Testis (tissue), 3 donors: ENCODE results near the gene SLC25A45. TPM values are rescaled to one million over a fixed set of nuclear protein-coding genes. Genes with fewer than 3 reads are reported as not detected.

Experiments used
- DNase-seq: peaks from one replicate; pipeline ENCODE4 v3.0.0-alpha.2; 2019
- H3K27ac ChIP-seq, 2 donors: fragments of 200-600 bp; sonication (generic); one replicate each; pipeline ENCODE4 v1.5.1; 2019
- H3K27me3 ChIP-seq: fragments of 200-600 bp; sonication (generic); one replicate; pipeline ENCODE4 v1.5.1; 2019
- H3K36me3 ChIP-seq: fragments of 200-600 bp; sonication (generic); one replicate; pipeline ENCODE4 v1.5.1; 2017; ENCODE audit warnings: low read depth; ENCODE audit errors: missing control alignments
- H3K4me1 ChIP-seq: fragments of 200-600 bp; sonication (generic); one replicate; pipeline ENCODE4 v1.5.1; 2019
- H3K4me3 ChIP-seq, 2 donors: fragments of 200-600 bp; sonication (generic); one replicate each; pipeline ENCODE4 v1.5.1; 2017 to 2019
- H3K9me3 ChIP-seq: fragments of 200-600 bp; sonication (generic); one replicate; pipeline ENCODE4 v1.5.1; 2017
- CTCF ChIP-seq, 3 experiments: fragments of 450-650 bp in 2 of 3; fragments of 200-600 bp in 1 of 3; sonication (generic) in 1 of 3; IDR thresholded peaks; one replicate each; pipeline ENCODE4 v1.5.1; 2016 to 2019; ENCODE audit warnings: antibody characterized with exemption in 3 of 3, mild to moderate bottlenecking in 2 of 3, moderate library complexity in 1 of 3
- POLR2A ChIP-seq: fragments of 450-650 bp; IDR thresholded peaks from one replicate; pipeline ENCODE4 v1.6.1; 2017; ENCODE audit warnings: antibody characterized with exemption, mild to moderate bottlenecking, moderate library complexity
- WGBS, 2 donors: methylation state at CpG; one replicate each; pipeline ENCODE4 v1.1.5; 2018; 5-methylcytosine and 5-hydroxymethylcytosine counted together
- intact Hi-C: fragments of 100-400 bp; cut with DNase I; formaldehyde crosslinking; loops from one replicate; pipeline ENCODE4 v1.15.1; 2023; ENCODE audit warnings: low total_unique reads
- polyA plus RNA-seq: library from polyadenylated mRNA; stranded (reverse); fragments of 350-450 nt; fragmentation: Illumina TruSeq; extraction: RNeasy Lipid Tissue Mini Kit (QIAGEN cat#74804); gene quantifications from one replicate; pipeline ENCODE4 v1.2.3, GENCODE V29; 2014; ENCODE audit warnings: low read depth, low replicate concordance; ENCODE audit not compliant: insufficient read depth
- total RNA-seq, 2 donors: library from RNA; depleted of rRNA; stranded (reverse); fragments of >200 nt; gene quantifications; one replicate each; pipeline ENCODE4 v1.2.3, GENCODE V29; 2016

The SLC25A45 gene
- total and polyA plus RNA-seq, 3 donors from 2014 or later, result 8.0 to 10.6 (median 10.1) TPM

- H3K36me3 ChIP-seq, result no peaks in the 10 kb centered on the region
- H3K4me1 ChIP-seq, result peaks cover 19% of the 10 kb centered on the region
- H3K4me3 ChIP-seq, result peak overlapping the region; percentile 13 to 24
- no peaks in the 10 kb centered on the region for H3K27me3 ChIP-seq
- 45 to 52% methylated on average over 5 to 6 of the region's 6 CpGs for WGBS, 2 donors
- DNase-seq, result no peak
- intact Hi-C loops, result no loop called here
- no peak for TF ChIP-seq POLR2A
- TF ChIP-seq CTCF (IDR thresholded peaks at IDR 0.05), result no peak
- H3K9me3 ChIP-seq, result no peaks in the 10 kb centered on the region
- peak overlapping the region; percentile 93 to 95 for H3K27ac ChIP-seq
Measured at GRCh38 chr11:65381716-65382032, 772 bp downstream of the SLC25A45 start.

- DNase-seq, result no peak
- WGBS, 2 donors, result 80 to 85% methylated on average over 13 to 16 of the region's 16 CpGs
- Histone ChIP-seq H3K9me3 (no peaks in the 10 kb centered on the region), H3K4me3 (no peak overlapping the region), H3K27ac (no peak overlapping the region), H3K27me3 (no peaks in the 10 kb centered on the region), H3K36me3 (no peaks in the 10 kb centered on the region), H3K4me1 (peaks cover 19% of the 10 kb centered on the region)
- no peak for TF ChIP-seq POLR2A
- intact Hi-C loops, result no loop called here
Measured at GRCh38 chr11:65380460-65381119, 1.9 kb downstream of the SLC25A45 start.

- H3K27me3 ChIP-seq, result no peaks in the 10 kb centered on the region
- intact Hi-C loops, result no loop called here
- H3K27ac ChIP-seq, result no peak overlapping the region
- peaks cover 19% of the 10 kb centered on the region for H3K4me1 ChIP-seq
- WGBS, 2 donors, result 84 to 95% methylated on average over 11 to 13 of the region's 13 CpGs
- no peak for TF ChIP-seq POLR2A
- TF ChIP-seq CTCF (IDR thresholded peaks at IDR 0.05), result no peak
- no peaks in the 10 kb centered on the region for H3K36me3 ChIP-seq
- no peak overlapping the region for H3K4me3 ChIP-seq
- DNase-seq, result no peak
- no peaks in the 10 kb centered on the region for H3K9me3 ChIP-seq
Measured at GRCh38 chr11:65379698-65380459, 2.6 kb downstream of the SLC25A45 start.

GRCh38 chr11:65378928-65379638 is 3.4 kb downstream of the SLC25A45 start:
- no peak overlapping the region for H3K4me3 ChIP-seq
- H3K9me3 ChIP-seq, result no peaks in the 10 kb centered on the region
- no peaks in the 10 kb centered on the region for H3K27me3 ChIP-seq
- no peak for DNase-seq
- H3K36me3 ChIP-seq, result no peaks in the 10 kb centered on the region
- intact Hi-C loops, result no loop called here
- TF ChIP-seq POLR2A (no peak), CTCF (IDR thresholded peaks at IDR 0.05) (no peak)
- WGBS, 2 donors, result 80 to 86% methylated on average over 2 to 14 of the region's 14 CpGs
- no peak overlapping the region for H3K27ac ChIP-seq
- H3K4me1 ChIP-seq, result peaks cover 19% of the 10 kb centered on the region

- H3K4me1 ChIP-seq, result peaks cover 17% of the 10 kb centered on the region
- H3K36me3 ChIP-seq, result no peaks in the 10 kb centered on the region
- WGBS, 2 donors, result 76 to 83% methylated on average over 16 to 17 of the region's 19 CpGs
- no peak overlapping the region for H3K4me3 ChIP-seq
- intact Hi-C loops, result no loop called here
- DNase-seq, result no peak
- TF ChIP-seq CTCF (IDR thresholded peaks at IDR 0.05) (no peak), POLR2A (no peak)
- H3K27ac ChIP-seq, result no peak overlapping the region
- H3K9me3 ChIP-seq, result no peaks in the 10 kb centered on the region
- no peaks in the 10 kb centered on the region for H3K27me3 ChIP-seq
Measured at GRCh38 chr11:65378208-65378927, 4.1 kb downstream of the SLC25A45 start.
